NCI-H524 treated with DMSO at 0.1 percent for 48 hours (cell line): Measurements from ENCODE around the gene SETD1B.

Experiments
- DNase-seq: peaks from one replicate; lab custom pipeline; 2025; lab: John Stamatoyannopoulos, UW

Gene SETD1B

GRCh38 chr12:121809712-121810116 is 5.9 kb downstream of the SETD1B start:
- no peak for DNase-seq

- no peak for DNase-seq
These were observed 6.5 kb downstream of the SETD1B start for GRCh38 chr12:121810234-121810817.

- DNase-seq, result no peak
These were observed 7.1 kb downstream of the SETD1B start for GRCh38 chr12:121810833-121811433.

GRCh38 chr12:121811434-121812319 is 7.9 kb downstream of the SETD1B start:
- DNase-seq, result no peak

- DNase-seq, result no peak
These were observed 8.6 kb downstream of the SETD1B start for GRCh38 chr12:121812320-121812871.

- no peak for DNase-seq
These were observed 9.4 kb downstream of the SETD1B start for GRCh38 chr12:121812921-121813896.

- no peak for DNase-seq
These were observed 10.1 kb downstream of the SETD1B start for GRCh38 chr12:121813951-121814350.

GRCh38 chr12:121814429-121815119 is 10.8 kb downstream of the SETD1B start:
- no peak for DNase-seq

GRCh38 chr12:121815263-121815662 is 11.5 kb downstream of the SETD1B start:
- no peak for DNase-seq

- no peak for DNase-seq
These were observed 13.3 kb downstream of the SETD1B start for GRCh38 chr12:121816925-121817647.

GRCh38 chr12:121817648-121818043 is 13.8 kb downstream of the SETD1B start:
- DNase-seq, result no peak

GRCh38 chr12:121819212-121819949 is 15.6 kb downstream of the SETD1B start:
- no peak for DNase-seq

- DNase-seq, result no peak
These were observed 16.2 kb downstream of the SETD1B start for GRCh38 chr12:121820056-121820455.

- no peak for DNase-seq
These were observed 18.7 kb downstream of the SETD1B start for GRCh38 chr12:121822393-121823100.

- DNase-seq, result no peak
These were observed 19.4 kb downstream of the SETD1B start for GRCh38 chr12:121823101-121823726.

GRCh38 chr12:121823727-121824115 is 19.9 kb downstream of the SETD1B start:
- no peak for DNase-seq

- no peak for DNase-seq
These were observed 21.3 kb downstream of the SETD1B start for GRCh38 chr12:121825041-121825523.
